HG03457 (cell line): ENCODE results near the gene ITGAD.

ENCODE experiments used
- ATAC-seq: cut with Tn5 transposase; IDR thresholded peaks from one replicate; pipeline ENCODE4 v1.9.1; 2021; ENCODE audit warnings: moderate number of reproducible peaks; ENCODE audit not compliant: unreplicated experiment

ITGAD gene

GRCh38 chr16:31364421-31364820 is 28.7 kb upstream of the ITGAD start:
- no peak for ATAC-seq

GRCh38 chr16:31365131-31365865 is 27.8 kb upstream of the ITGAD start:
- ATAC-seq: no peak

GRCh38 chr16:31367853-31368252 is 25.3 kb upstream of the ITGAD start:
- ATAC-seq: no peak

- ATAC-seq: no peak
These were observed 22.1 kb upstream of the ITGAD start for GRCh38 chr16:31371008-31371407.

GRCh38 chr16:31371619-31372484 is 21.3 kb upstream of the ITGAD start:
- ATAC-seq: no peak

GRCh38 chr16:31373235-31373634 is 19.9 kb upstream of the ITGAD start:
- ATAC-seq: no peak

GRCh38 chr16:31375231-31375630 is 17.9 kb upstream of the ITGAD start:
- ATAC-seq: no peak

GRCh38 chr16:31376705-31377104 is 16.4 kb upstream of the ITGAD start:
- no peak for ATAC-seq

- ATAC-seq: no peak
These were observed 15.8 kb upstream of the ITGAD start for GRCh38 chr16:31377210-31377903.

- ATAC-seq: no peak
These were observed 12.9 kb upstream of the ITGAD start for GRCh38 chr16:31380201-31380600.

- ATAC-seq: no peak
These were observed 10.5 kb upstream of the ITGAD start for GRCh38 chr16:31382485-31383161.

- no peak for ATAC-seq
These were observed 7.5 kb upstream of the ITGAD start for GRCh38 chr16:31385680-31386079.

- ATAC-seq: no peak
These were observed 6.8 kb upstream of the ITGAD start for GRCh38 chr16:31386157-31386984.

- no peak for ATAC-seq
These were observed 4.6 kb upstream of the ITGAD start for GRCh38 chr16:31388535-31388934.

GRCh38 chr16:31390504-31391041 is 2.6 kb upstream of the ITGAD start:
- ATAC-seq: no peak

- ATAC-seq: no peak
These were observed 2.5 kb downstream of the ITGAD start for GRCh38 chr16:31395647-31396046.

- no peak for ATAC-seq
These were observed 4.0 kb downstream of the ITGAD start for GRCh38 chr16:31397096-31397660.

- ATAC-seq: no peak
These were observed 4.6 kb downstream of the ITGAD start for GRCh38 chr16:31397701-31398100.

GRCh38 chr16:31400191-31400590 is 7.1 kb downstream of the ITGAD start:
- ATAC-seq: no peak

- ATAC-seq: no peak
These were observed 8.3 kb downstream of the ITGAD start for GRCh38 chr16:31401436-31401835.
